ENCODE measurements around the gene CFAP57.

- TF ChIP-seq, protein P1, sequence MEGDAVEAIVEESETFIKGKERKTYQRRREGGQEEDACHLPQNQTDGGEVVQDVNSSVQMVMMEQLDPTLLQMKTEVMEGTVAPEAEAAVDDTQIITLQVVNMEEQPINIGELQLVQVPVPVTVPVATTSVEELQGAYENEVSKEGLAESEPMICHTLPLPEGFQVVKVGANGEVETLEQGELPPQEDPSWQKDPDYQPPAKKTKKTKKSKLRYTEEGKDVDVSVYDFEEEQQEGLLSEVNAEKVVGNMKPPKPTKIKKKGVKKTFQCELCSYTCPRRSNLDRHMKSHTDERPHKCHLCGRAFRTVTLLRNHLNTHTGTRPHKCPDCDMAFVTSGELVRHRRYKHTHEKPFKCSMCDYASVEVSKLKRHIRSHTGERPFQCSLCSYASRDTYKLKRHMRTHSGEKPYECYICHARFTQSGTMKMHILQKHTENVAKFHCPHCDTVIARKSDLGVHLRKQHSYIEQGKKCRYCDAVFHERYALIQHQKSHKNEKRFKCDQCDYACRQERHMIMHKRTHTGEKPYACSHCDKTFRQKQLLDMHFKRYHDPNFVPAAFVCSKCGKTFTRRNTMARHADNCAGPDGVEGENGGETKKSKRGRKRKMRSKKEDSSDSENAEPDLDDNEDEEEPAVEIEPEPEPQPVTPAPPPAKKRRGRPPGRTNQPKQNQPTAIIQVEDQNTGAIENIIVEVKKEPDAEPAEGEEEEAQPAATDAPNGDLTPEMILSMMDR (IDR thresholded peaks at IDR 0.05; ENCODE audit: poor library complexity), result no peak
- no peak for TF ChIP-seq EZH2 (IDR thresholded peaks at IDR 0.05; ENCODE audit: borderline replicate concordance)
- no peak for TF ChIP-seq EZH2phosphoT487 (IDR thresholded peaks at IDR 0.05; ENCODE audit: low read depth, severe bottlenecking, unreplicated experiment)
Measured at GRCh38 chr1:43270421-43271095, 98.4 kb downstream of the CFAP57 start.
